DMS53 treated with DMSO at 0.1 percent for 48 hours (cell line): ENCODE results near the gene IL20.

Experiments
- DNase-seq: peaks from one replicate; lab custom pipeline; 2025; ENCODE audit not compliant: unreplicated experiment; lab: John Stamatoyannopoulos, UW

The IL20 gene

GRCh38 chr1:206900149-206900548, 34.7 kb downstream of the IL20 start:
- no peak for DNase-seq

GRCh38 chr1:206901944-206902343, 36.5 kb downstream of the IL20 start:
- no peak for DNase-seq

- DNase-seq = no peak
Observed at GRCh38 chr1:206902702-206903101, 37.3 kb downstream of the IL20 start.

- DNase-seq = no peak
Observed at GRCh38 chr1:206903687-206904086, 38.3 kb downstream of the IL20 start.

GRCh38 chr1:206904423-206905142, 39.2 kb downstream of the IL20 start:
- DNase-seq = no peak

- DNase-seq = no peak
Observed at GRCh38 chr1:206905295-206906164, 40.1 kb downstream of the IL20 start.

- DNase-seq = no peak
Observed at GRCh38 chr1:206907304-206907991, 42.0 kb downstream of the IL20 start.

GRCh38 chr1:206908038-206908437, 42.6 kb downstream of the IL20 start:
- DNase-seq = no peak

- peak; percentile 84 for DNase-seq
Observed at GRCh38 chr1:206909161-206909882, 43.9 kb downstream of the IL20 start.

GRCh38 chr1:206909883-206910318, 44.5 kb downstream of the IL20 start:
- DNase-seq = no peak

GRCh38 chr1:206911064-206911663, 45.7 kb downstream of the IL20 start:
- peak; percentile 69 for DNase-seq

- peak; percentile 92 for DNase-seq
Observed at GRCh38 chr1:206912445-206913095, 47.1 kb downstream of the IL20 start.

- no peak for DNase-seq
Observed at GRCh38 chr1:206913766-206914537, 48.5 kb downstream of the IL20 start.

GRCh38 chr1:206915030-206915735, 49.8 kb downstream of the IL20 start:
- no peak for DNase-seq

- no peak for DNase-seq
Observed at GRCh38 chr1:206916000-206916709, 50.7 kb downstream of the IL20 start.

- no peak for DNase-seq
Observed at GRCh38 chr1:206918076-206918475, 52.7 kb downstream of the IL20 start.
